PC-9 (cell line): ENCODE results near the gene ADNP. TPM values are rescaled to one million over a fixed set of nuclear protein-coding genes. Genes with fewer than 3 reads are reported as not detected.

Experiments
- BruUV-seq: library from RNA; stranded (reverse); fragments of 400-500 nt; replicated peaks from 2 replicates; lab custom pipeline; 2021; lab: Mats Ljungman, UMichigan
- CTCF ChIA-PET: fragments of 300-600 bp; sonication (Branson Sonifier 250); formaldehyde crosslinking; loops from one replicate; lab custom pipeline; 2022; ENCODE audit warnings: antibody characterized with exemption; lab: Charles Lee
- POLR2A ChIA-PET: fragments of 300-600 bp; sonication (Branson Sonifier 250); formaldehyde crosslinking; loops from one replicate; lab custom pipeline; 2022; ENCODE audit warnings: antibody characterized with exemption; ENCODE audit not compliant: unreplicated experiment; lab: Charles Lee
- DNase-seq, 2 experiments: peaks; one replicate each; pipeline versions ENCODE4 v3.0.0 to v3.0.0-alpha.2; 2015 to 2022; ENCODE audit warnings: mixed read lengths in 1 of 2
- H2AFZ ChIP-seq: fragments of 200-600 bp; sonication (generic); 2 replicates; pipeline ENCODE4 v1.8.1; 2017; ENCODE audit warnings: antibody characterized with exemption
- H3F3A ChIP-seq: fragments of 200-600 bp; sonication (generic); 2 replicates; pipeline ENCODE4 v1.8.1; 2017; ENCODE audit warnings: antibody characterized with exemption, mild to moderate bottlenecking, low read depth; ENCODE audit not compliant: insufficient read depth
- H3K27ac ChIP-seq: fragments of 200-600 bp; sonication (generic); 2 replicates; pipeline ENCODE4 v1.6.1; 2016; ENCODE audit warnings: mixed run types
- H3K27me3 ChIP-seq: fragments of 200-600 bp; sonication (generic); 2 replicates; pipeline ENCODE4 v1.6.1; 2016; ENCODE audit warnings: low read depth, mixed run types; ENCODE audit not compliant: insufficient read depth
- H3K36me3 ChIP-seq: fragments of 200-600 bp; sonication (generic); 2 replicates; pipeline ENCODE4 v1.6.1; 2016; ENCODE audit warnings: low read depth, mixed run types
- H3K4me1 ChIP-seq: fragments of 200-600 bp; sonication (generic); replicated peaks from 2 replicates; pipeline ENCODE4 v1.6.1; 2016; ENCODE audit warnings: mixed run types; ENCODE audit not compliant: insufficient read depth
- H3K4me2 ChIP-seq: fragments of 200-600 bp; sonication (generic); 2 replicates; pipeline ENCODE4 v1.6.1; 2017; ENCODE audit warnings: mixed run types
- H3K4me3 ChIP-seq: fragments of 200-600 bp; sonication (generic); 2 replicates; pipeline ENCODE4 v1.6.1; 2016; ENCODE audit warnings: mixed run types
- H3K79me2 ChIP-seq: fragments of 200-600 bp; sonication (generic); 2 replicates; pipeline ENCODE4 v1.6.1; 2017; ENCODE audit warnings: low read depth, mixed run types
- H3K9me2 ChIP-seq: fragments of 200-600 bp; sonication (generic); 2 replicates; pipeline ENCODE4 v1.8.1; 2017; ENCODE audit warnings: mild to moderate bottlenecking; ENCODE audit not compliant: insufficient read depth
- H3K9me3 ChIP-seq: fragments of 200-600 bp; sonication (generic); 2 replicates; pipeline ENCODE4 v1.8.1; 2016; ENCODE audit warnings: low read depth; ENCODE audit not compliant: insufficient read depth
- H4K20me1 ChIP-seq: fragments of 200-600 bp; sonication (generic); 2 replicates; pipeline ENCODE4 v1.8.1; 2017; ENCODE audit not compliant: insufficient read depth
- EZH2 ChIP-seq: fragments of 200-600 bp; sonication (generic); IDR thresholded peaks from 2 replicates; pipeline ENCODE4 v1.8.0; 2017; ENCODE audit warnings: antibody characterized with exemption, low read depth
- intact Hi-C: fragments of 100-400 bp; cut with micrococcal nuclease; formaldehyde crosslinking; loops from one replicate; pipeline ENCODE4 v1.10.0; 2022; ENCODE audit not compliant: unreplicated experiment
- total RNA-seq: library from RNA; stranded (reverse); gene quantifications from 2 replicates; pipeline ENCODE4 v1.2.3, GENCODE V29; 2021
- TF ChIP-seq, protein P1 (sequence below): fragments of 200-600 bp; sonication (generic); conservative IDR thresholded peaks from 2 replicates; pipeline ENCODE4 v1.6.1; 2017; ENCODE audit warnings: mixed run types, antibody characterized with exemption, mild to moderate bottlenecking, moderate library complexity

Gene ADNP
- total RNA-seq, 1 experiment from 2014 or later = 104 TPM

DNA sequence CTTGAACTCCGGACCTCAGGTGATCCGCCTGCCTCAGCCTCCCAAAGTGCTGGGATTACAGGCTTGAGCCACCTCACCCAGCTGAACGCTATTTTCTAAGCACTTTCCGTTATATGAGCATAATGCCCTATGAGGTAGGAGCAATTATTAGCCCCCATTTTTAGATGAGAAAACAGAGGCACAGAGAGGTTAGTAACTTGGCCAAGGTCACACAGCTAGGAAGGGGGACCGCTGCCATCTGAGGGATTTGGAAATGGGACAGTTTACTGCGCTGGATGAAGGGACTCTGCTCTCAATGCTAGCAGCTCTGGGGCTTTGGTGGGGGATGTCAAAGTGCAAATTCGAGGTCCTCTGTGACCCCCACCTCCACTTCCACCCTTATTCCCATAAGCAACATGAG is 73.9 kb downstream of the ADNP start:
- H3K9me3 ChIP-seq = no peaks in the 10 kb centered on the region
- no peaks in the 10 kb centered on the region for H3K79me2 ChIP-seq
- H2AFZ ChIP-seq = no peak overlapping the region
- no peaks in the 10 kb centered on the region for H3K9me2 ChIP-seq
- BruUV-seq = no TSS peak
- no peak overlapping the region for H3K4me3 ChIP-seq
- H3F3A ChIP-seq = no peaks in the 10 kb centered on the region
- ChIA-PET CTCF (no interaction called here), POLR2A (no interaction called here)
- DNase-seq = no peak
- no peaks in the 10 kb centered on the region for H3K27me3 ChIP-seq
- no peaks in the 10 kb centered on the region for H3K4me1 ChIP-seq
- H3K4me2 ChIP-seq = no peak overlapping the region
- intact Hi-C loops = no loop called here
- TF ChIP-seq, protein P1, sequence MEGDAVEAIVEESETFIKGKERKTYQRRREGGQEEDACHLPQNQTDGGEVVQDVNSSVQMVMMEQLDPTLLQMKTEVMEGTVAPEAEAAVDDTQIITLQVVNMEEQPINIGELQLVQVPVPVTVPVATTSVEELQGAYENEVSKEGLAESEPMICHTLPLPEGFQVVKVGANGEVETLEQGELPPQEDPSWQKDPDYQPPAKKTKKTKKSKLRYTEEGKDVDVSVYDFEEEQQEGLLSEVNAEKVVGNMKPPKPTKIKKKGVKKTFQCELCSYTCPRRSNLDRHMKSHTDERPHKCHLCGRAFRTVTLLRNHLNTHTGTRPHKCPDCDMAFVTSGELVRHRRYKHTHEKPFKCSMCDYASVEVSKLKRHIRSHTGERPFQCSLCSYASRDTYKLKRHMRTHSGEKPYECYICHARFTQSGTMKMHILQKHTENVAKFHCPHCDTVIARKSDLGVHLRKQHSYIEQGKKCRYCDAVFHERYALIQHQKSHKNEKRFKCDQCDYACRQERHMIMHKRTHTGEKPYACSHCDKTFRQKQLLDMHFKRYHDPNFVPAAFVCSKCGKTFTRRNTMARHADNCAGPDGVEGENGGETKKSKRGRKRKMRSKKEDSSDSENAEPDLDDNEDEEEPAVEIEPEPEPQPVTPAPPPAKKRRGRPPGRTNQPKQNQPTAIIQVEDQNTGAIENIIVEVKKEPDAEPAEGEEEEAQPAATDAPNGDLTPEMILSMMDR = no peak
- TF ChIP-seq EZH2 = no peak
- no peaks in the 10 kb centered on the region for H4K20me1 ChIP-seq
- H3K36me3 ChIP-seq = no peaks in the 10 kb centered on the region
- H3K27ac ChIP-seq = no peak overlapping the region

DNA sequence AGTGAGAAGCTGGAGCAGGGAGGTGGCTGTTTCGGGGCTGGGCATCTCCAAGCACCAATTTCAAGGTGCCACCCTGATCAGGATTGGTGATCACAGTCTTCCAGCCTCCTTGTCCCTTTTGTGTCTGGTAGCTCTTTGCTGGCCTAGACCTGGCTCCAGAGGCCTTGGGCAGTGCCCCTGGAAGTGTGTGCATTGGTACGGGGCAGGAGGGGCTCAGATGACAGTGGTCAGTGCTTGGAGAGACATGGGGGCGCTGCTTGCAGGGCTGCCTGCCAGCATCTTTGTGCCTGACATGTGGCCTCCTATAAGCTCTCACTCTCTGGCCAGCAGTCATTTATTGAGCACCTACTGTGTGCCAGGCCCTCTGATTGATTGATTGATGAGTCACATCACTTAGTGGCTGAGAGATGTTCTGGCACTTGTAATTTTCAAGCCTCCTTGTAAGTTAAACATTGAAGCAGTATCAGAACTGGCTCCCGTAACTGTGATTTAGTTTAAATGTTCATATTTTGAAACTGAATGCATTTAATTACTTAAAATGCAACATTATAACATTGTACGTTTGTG is 74.7 kb downstream of the ADNP start:
- Histone ChIP-seq H3K4me1 (no peaks in the 10 kb centered on the region), H3K9me3 (no peaks in the 10 kb centered on the region), H3K27me3 (no peaks in the 10 kb centered on the region), H3K27ac (no peak overlapping the region), H3K9me2 (no peaks in the 10 kb centered on the region), H3K36me3 (no peaks in the 10 kb centered on the region), H3F3A (no peaks in the 10 kb centered on the region), H3K79me2 (no peaks in the 10 kb centered on the region), H3K4me3 (no peak overlapping the region), H2AFZ (no peak overlapping the region), H3K4me2 (no peak overlapping the region), H4K20me1 (no peaks in the 10 kb centered on the region)
- TF ChIP-seq, protein P1 = no peak
- no peak for TF ChIP-seq EZH2
- CTCF ChIA-PET = no interaction called here
- DNase-seq = no peak
- POLR2A ChIA-PET = no interaction called here
- no TSS peak for BruUV-seq
- intact Hi-C loops = no loop called here

DNA sequence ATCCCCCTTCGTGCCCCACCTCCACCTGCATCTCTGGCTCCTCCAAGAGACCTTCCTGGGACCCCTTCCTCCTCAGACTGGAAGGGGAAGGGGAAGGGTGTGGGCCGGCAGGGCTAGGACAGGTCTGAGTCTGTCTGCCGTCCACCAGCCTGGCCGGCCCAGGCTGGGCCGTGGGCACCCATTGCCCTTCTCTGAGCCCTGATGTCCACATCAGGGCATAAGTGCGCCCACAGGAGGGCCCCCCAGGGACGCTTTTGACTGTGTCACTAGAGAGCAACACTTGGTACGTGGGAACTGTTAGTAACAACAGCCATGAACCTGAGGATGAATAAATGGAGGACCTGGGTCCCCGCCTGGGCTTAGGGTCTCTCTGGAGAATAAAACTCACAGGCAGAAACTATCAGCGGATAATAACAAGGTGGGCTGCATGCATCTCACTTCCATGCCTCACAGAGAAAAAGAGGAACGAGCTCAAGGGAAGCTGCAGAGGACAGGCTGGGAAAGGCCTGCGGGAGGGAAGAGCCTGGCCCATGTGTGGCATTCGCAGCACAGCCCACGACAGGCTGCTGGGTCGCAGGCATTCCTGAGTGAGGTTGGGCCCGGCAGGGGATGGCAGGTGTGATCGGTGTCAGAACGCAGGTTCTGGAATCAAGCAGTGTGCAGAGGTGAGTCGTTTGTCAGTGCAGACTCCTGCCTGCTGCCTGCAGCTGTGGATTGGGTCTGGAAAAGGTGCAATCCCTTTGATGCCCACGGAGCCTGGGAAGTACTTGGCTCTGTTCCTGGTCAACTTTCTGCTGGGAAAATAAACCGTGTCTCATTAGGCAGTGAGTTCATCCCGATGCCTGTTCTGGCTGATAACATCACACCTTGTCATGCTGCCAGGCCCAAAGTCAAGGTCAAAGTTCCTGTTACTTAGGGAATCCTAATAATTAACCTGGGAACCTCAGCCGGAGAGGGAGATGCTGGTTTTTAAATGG is 75.5 kb downstream of the ADNP start:
- H3K27ac ChIP-seq = no peak overlapping the region

More for the DNA sequence above, 75.5 kb downstream of the ADNP start:
- H3K36me3 ChIP-seq = no peaks in the 10 kb centered on the region
- ChIA-PET CTCF (no interaction called here), POLR2A (no interaction called here)
- no peaks in the 10 kb centered on the region for H4K20me1 ChIP-seq
- peak in 1 of 2 experiments; percentile 59 for DNase-seq
- H3K79me2 ChIP-seq = no peaks in the 10 kb centered on the region
- intact Hi-C loops = no loop called here
- BruUV-seq = no TSS peak
- no peaks in the 10 kb centered on the region for H3K4me1 ChIP-seq
- H3K9me3 ChIP-seq = no peaks in the 10 kb centered on the region
- H3K9me2 ChIP-seq = no peaks in the 10 kb centered on the region
- no peaks in the 10 kb centered on the region for H3K27me3 ChIP-seq
- H3K4me2 ChIP-seq = no peak overlapping the region
- H3K4me3 ChIP-seq = no peak overlapping the region
- no peaks in the 10 kb centered on the region for H3F3A ChIP-seq
- no peak for TF ChIP-seq EZH2
- TF ChIP-seq, protein P1 = no peak
- no peak overlapping the region for H2AFZ ChIP-seq
